SK-N-SH (cell line): ENCODE data around the gene ZNF664. TPM values are rescaled to one million over a fixed set of nuclear protein-coding genes. Genes with fewer than 3 reads are reported as not detected.

Experiments
- CTCF ChIA-PET: fragments of 300-600, 350-600 bp; formaldehyde crosslinking; extraction: SDS; loops from one replicate; lab custom pipeline; 2021; lab: Yijun Ruan, JAX
- POLR2A ChIA-PET: fragments of 350-600 bp; sonication (Branson Sonifier 250); formaldehyde crosslinking; extraction: SDS; loops from one replicate; lab custom pipeline; 2020; ENCODE audit warnings: antibody characterized with exemption, inconsistent platforms; lab: Yijun Ruan, JAX
- DNase-seq: peaks from one replicate; pipeline ENCODE4 v3.0.0; 2012
- H2AFZ ChIP-seq: fragments of 200-600 bp; sonication (generic); 2 replicates; pipeline ENCODE4 v1.8.1; 2016; ENCODE audit warnings: antibody characterized with exemption, mild to moderate bottlenecking, low read depth
- H3F3A ChIP-seq: fragments of 200-600 bp; sonication (generic); replicated peaks from 2 replicates; pipeline ENCODE3; 2016; ENCODE audit warnings: antibody characterized with exemption, mild to moderate bottlenecking; ENCODE audit not compliant: insufficient read depth
- H3K27ac ChIP-seq, 2 experiments: fragments of 200-500 bp in 1 of 2; fragments of 200-600 bp in 1 of 2; sonication (Bioruptor generic) in 1 of 2; sonication (generic), shearing (Covaris generic) in 1 of 2; 2 replicates each; pipeline versions ENCODE4 v1.5.1 to v1.6.1; 2014 to 2016; ENCODE audit warnings: low read depth in 2 of 2, inconsistent platforms in 1 of 2, low read length in 1 of 2, mild to moderate bottlenecking in 1 of 2, mixed read lengths in 1 of 2
- H3K27me3 ChIP-seq: fragments of 200-600 bp; sonication (generic), shearing (Covaris generic); 2 replicates; pipeline ENCODE4 v1.6.1; 2016; ENCODE audit warnings: mixed run types; ENCODE audit not compliant: insufficient read depth
- H3K36me3 ChIP-seq, 2 experiments: fragments of 200-500 bp in 1 of 2; fragments of 200-600 bp in 1 of 2; sonication (Bioruptor generic) in 1 of 2; sonication (generic) in 1 of 2; replicated peaks in 1 of 2; 2 replicates each; pipeline versions ENCODE3 to v1.5.1; 2014 to 2016; ENCODE audit warnings: low read length in 1 of 2, mild to moderate bottlenecking in 1 of 2; ENCODE audit not compliant: insufficient read depth in 2 of 2, control insufficient read depth in 1 of 2
- H3K4me1 ChIP-seq, 2 experiments: fragments of 200-500 bp in 1 of 2; fragments of 200-600 bp in 1 of 2; sonication (Bioruptor generic) in 1 of 2; sonication (generic), shearing (Covaris generic) in 1 of 2; 2 replicates each; pipeline versions ENCODE4 v1.5.1 to v1.6.1; 2014 to 2016; ENCODE audit warnings: low read depth in 1 of 2, low read length in 1 of 2, mixed run types in 1 of 2; ENCODE audit not compliant: insufficient read depth in 2 of 2, control insufficient read depth in 1 of 2
- H3K4me2 ChIP-seq: fragments of 200-600 bp; sonication (generic), shearing (Covaris generic); 2 replicates; pipeline ENCODE4 v1.6.1; 2017; ENCODE audit warnings: mixed run types
- H3K4me3 ChIP-seq, 2 experiments: fragments of 200-500 bp in 1 of 2; fragments of 200-600 bp in 1 of 2; sonication (Bioruptor generic) in 1 of 2; sonication (generic), shearing (Covaris generic) in 1 of 2; 2 replicates each; pipeline versions ENCODE4 v1.5.1 to v1.8.1; 2014 to 2016; ENCODE audit warnings: low read depth in 2 of 2, inconsistent platforms in 1 of 2, low read length in 1 of 2, mild to moderate bottlenecking in 1 of 2, mixed read lengths in 1 of 2, moderate library complexity in 1 of 2
- H3K79me2 ChIP-seq: fragments of 200-600 bp; sonication (generic); 2 replicates; pipeline ENCODE4 v1.8.1; 2017; ENCODE audit warnings: mild to moderate bottlenecking; ENCODE audit not compliant: insufficient read depth
- H3K9ac ChIP-seq: fragments of 200-600 bp; sonication (generic); 2 replicates; pipeline ENCODE4 v1.6.1; 2017; ENCODE audit warnings: mixed run types
- H3K9me2 ChIP-seq: fragments of 200-600 bp; sonication (generic); 2 replicates; pipeline ENCODE4 v1.6.1; 2017; ENCODE audit warnings: mixed run types
- H3K9me3 ChIP-seq: fragments of 200-600 bp; sonication (generic); 2 replicates; pipeline ENCODE4 v1.6.1; 2017; ENCODE audit warnings: mixed run types, mild to moderate bottlenecking, moderate library complexity
- H4K20me1 ChIP-seq: fragments of 200-600 bp; sonication (generic); 2 replicates; pipeline ENCODE4 v1.6.1; 2017; ENCODE audit warnings: mild to moderate bottlenecking, mixed run types; ENCODE audit not compliant: insufficient read depth
- ELF1 ChIP-seq: IDR thresholded peaks from 2 replicates; pipeline ENCODE4 v1.4.0; 2012
- FOSL2 ChIP-seq: IDR thresholded peaks from 2 replicates; pipeline ENCODE4 v1.4.0; 2012; ENCODE audit warnings: low read depth, mild to moderate bottlenecking, moderate library complexity, borderline replicate concordance
- GATA2 ChIP-seq: sonication (generic); formaldehyde crosslinking; IDR thresholded peaks from 2 replicates; pipeline ENCODE4 v1.5.0; 2020; ENCODE audit warnings: mild to moderate bottlenecking, missing genetic modification reagents
- JUND ChIP-seq: IDR thresholded peaks from 2 replicates; pipeline ENCODE4 v1.4.0; 2012
- POLR2AphosphoS5 ChIP-seq: IDR thresholded peaks from 2 replicates; pipeline ENCODE4 v1.6.1; 2012; ENCODE audit warnings: low read depth, low read length
- SMC3 ChIP-seq: IDR thresholded peaks from 2 replicates; pipeline ENCODE4 v1.6.1; 2012; ENCODE audit warnings: low read depth, low read length, improper control_type of control experiment
- TAF1 ChIP-seq: IDR thresholded peaks from 2 replicates; pipeline ENCODE4 v1.6.1; 2012; ENCODE audit warnings: low read depth, mild to moderate bottlenecking, low read length, moderate library complexity, borderline replicate concordance
- TCF12 ChIP-seq: IDR thresholded peaks from 2 replicates; pipeline ENCODE4 v1.4.0; 2012
- YY1 ChIP-seq: IDR thresholded peaks from 2 replicates; pipeline ENCODE4 v1.4.0; 2012; ENCODE audit warnings: low read depth, mild to moderate bottlenecking
- WGBS: methylation state at CpG from one replicate; pipeline ENCODE4 v1.1.6; 2017; ENCODE audit warnings: low lambda C conversion rate; 5-methylcytosine and 5-hydroxymethylcytosine counted together
- polyA plus RNA-seq, 3 experiments: library from polyadenylated mRNA; depleted of rRNA; stranded (reverse); fragments of >200 nt; gene quantifications; 2 replicates each; pipeline ENCODE4 v1.2.3, GENCODE V29; 2012
- TF ChIP-seq, protein P1 (sequence below): IDR thresholded peaks from 2 replicates; pipeline ENCODE4; 2012
- TF ChIP-seq, protein P2 (sequence below): IDR thresholded peaks from 2 replicates; pipeline ENCODE4 v1.4.0; 2012; ENCODE audit warnings: low read depth
- TF ChIP-seq, protein P3 (sequence below): IDR thresholded peaks from 2 replicates; pipeline ENCODE4 v1.6.1; 2012; ENCODE audit warnings: mild to moderate bottlenecking, low read depth, low read length, moderate library complexity
- TF ChIP-seq, protein P4 (sequence below): fragments of 200-600 bp; sonication (generic); IDR thresholded peaks from 2 replicates; pipeline ENCODE4 v1.6.1; 2017; ENCODE audit warnings: antibody characterized with exemption, mild to moderate bottlenecking, moderate library complexity

ZNF664 gene
- polyA plus RNA-seq, 1 of the 3 experiments (the other 2 are of a cell fraction) = 34.9 TPM

DNA sequence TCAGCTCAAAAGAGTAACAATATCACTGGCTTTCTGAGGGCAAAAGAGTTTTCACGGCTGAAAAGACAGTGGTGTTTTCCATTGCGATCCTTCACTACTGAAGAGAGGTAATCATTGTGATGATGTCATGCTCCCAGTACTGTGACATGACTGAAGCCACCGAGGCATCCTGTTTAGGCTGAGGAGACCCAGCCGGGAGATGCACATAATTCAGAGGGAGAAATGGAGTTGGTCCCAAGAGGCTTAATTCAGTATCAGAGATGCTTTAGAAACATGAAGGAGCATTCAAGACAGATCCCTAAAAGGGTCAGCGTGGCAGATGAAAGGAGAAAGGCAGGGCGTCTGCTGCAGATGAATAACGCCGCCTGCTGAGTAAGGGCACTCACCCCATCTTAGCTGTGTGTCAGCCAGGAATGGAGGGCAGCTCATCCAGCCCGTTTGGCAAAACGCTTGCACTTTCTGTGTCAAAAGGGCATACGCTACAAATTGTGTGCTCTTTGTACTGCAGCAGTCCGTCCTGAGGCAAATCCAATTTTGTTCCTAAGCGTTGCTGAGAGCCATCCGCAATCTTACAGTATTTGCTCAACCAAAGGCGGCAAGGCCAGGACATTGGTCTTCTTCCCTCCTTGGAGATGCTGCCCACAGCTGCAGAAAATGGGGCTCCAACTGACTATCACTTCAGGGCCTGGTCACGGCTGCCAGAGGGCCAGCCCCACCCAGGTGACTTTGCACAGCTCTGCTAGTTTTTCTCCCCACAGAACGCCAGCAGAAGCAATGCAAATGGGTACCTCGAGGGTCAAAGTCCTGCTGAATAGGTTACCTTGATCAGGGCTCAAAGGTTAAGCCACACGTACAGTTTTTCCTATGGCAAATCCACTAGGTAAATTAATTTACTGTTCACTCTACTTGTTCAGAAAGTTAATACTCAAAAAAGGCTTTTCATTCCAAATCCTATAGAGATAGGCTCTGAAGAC, 23.9 kb upstream of the ZNF664 start:
- no peaks in the 10 kb centered on the region for H3K27me3 ChIP-seq
- H4K20me1 ChIP-seq = peaks cover 18% of the 10 kb centered on the region; the same call in 1 of the 2 replicates
- peaks cover 0 to 7% of the 10 kb centered on the region in 2 experiments; a peak in 1 of 4 replicates for H3K4me1 ChIP-seq
- H3F3A ChIP-seq = no peaks in the 10 kb centered on the region
- peaks cover 0 to 17% of the 10 kb centered on the region in 2 experiments for H3K36me3 ChIP-seq
- H3K9me3 ChIP-seq = no peaks in the 10 kb centered on the region
- no peak overlapping the region; a peak in 1 of 4 replicates for H3K27ac ChIP-seq
- no peak overlapping the region for H3K4me3 ChIP-seq
- WGBS = 83% methylated on average over 17 of the region's 19 CpGs
- ChIA-PET CTCF (interaction anchor here (1.4 kb wide), 1 partner anchor 83 kb away, joined by 5 read pairs; no protein-coding TSS in a partner anchor), POLR2A (no interaction called here)
- H3K9ac ChIP-seq = no peak overlapping the region
- DNase-seq = no peak
- no peak for TF ChIP-seq YY1
- TF ChIP-seq, protein P1, sequence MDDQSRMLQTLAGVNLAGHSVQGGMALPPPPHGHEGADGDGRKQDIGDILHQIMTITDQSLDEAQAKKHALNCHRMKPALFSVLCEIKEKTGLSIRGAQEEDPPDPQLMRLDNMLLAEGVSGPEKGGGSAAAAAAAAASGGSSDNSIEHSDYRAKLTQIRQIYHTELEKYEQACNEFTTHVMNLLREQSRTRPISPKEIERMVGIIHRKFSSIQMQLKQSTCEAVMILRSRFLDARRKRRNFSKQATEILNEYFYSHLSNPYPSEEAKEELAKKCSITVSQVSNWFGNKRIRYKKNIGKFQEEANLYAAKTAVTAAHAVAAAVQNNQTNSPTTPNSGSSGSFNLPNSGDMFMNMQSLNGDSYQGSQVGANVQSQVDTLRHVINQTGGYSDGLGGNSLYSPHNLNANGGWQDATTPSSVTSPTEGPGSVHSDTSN = no peak
- TF ChIP-seq TCF12 = no peak
- TF ChIP-seq POLR2AphosphoS5 = no peak
- no peak for TF ChIP-seq ELF1
- no peak for TF ChIP-seq FOSL2
- TF ChIP-seq, protein P2, sequence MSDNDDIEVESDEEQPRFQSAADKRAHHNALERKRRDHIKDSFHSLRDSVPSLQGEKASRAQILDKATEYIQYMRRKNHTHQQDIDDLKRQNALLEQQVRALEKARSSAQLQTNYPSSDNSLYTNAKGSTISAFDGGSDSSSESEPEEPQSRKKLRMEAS = no peak
- TF ChIP-seq, protein P3, sequence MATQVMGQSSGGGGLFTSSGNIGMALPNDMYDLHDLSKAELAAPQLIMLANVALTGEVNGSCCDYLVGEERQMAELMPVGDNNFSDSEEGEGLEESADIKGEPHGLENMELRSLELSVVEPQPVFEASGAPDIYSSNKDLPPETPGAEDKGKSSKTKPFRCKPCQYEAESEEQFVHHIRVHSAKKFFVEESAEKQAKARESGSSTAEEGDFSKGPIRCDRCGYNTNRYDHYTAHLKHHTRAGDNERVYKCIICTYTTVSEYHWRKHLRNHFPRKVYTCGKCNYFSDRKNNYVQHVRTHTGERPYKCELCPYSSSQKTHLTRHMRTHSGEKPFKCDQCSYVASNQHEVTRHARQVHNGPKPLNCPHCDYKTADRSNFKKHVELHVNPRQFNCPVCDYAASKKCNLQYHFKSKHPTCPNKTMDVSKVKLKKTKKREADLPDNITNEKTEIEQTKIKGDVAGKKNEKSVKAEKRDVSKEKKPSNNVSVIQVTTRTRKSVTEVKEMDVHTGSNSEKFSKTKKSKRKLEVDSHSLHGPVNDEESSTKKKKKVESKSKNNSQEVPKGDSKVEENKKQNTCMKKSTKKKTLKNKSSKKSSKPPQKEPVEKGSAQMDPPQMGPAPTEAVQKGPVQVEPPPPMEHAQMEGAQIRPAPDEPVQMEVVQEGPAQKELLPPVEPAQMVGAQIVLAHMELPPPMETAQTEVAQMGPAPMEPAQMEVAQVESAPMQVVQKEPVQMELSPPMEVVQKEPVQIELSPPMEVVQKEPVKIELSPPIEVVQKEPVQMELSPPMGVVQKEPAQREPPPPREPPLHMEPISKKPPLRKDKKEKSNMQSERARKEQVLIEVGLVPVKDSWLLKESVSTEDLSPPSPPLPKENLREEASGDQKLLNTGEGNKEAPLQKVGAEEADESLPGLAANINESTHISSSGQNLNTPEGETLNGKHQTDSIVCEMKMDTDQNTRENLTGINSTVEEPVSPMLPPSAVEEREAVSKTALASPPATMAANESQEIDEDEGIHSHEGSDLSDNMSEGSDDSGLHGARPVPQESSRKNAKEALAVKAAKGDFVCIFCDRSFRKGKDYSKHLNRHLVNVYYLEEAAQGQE = no peak
- TF ChIP-seq JUND = no peak
- no peak for TF ChIP-seq GATA2 (CRISPR knock-in tag)
- TF ChIP-seq TAF1 = no peak
- TF ChIP-seq, protein P4, sequence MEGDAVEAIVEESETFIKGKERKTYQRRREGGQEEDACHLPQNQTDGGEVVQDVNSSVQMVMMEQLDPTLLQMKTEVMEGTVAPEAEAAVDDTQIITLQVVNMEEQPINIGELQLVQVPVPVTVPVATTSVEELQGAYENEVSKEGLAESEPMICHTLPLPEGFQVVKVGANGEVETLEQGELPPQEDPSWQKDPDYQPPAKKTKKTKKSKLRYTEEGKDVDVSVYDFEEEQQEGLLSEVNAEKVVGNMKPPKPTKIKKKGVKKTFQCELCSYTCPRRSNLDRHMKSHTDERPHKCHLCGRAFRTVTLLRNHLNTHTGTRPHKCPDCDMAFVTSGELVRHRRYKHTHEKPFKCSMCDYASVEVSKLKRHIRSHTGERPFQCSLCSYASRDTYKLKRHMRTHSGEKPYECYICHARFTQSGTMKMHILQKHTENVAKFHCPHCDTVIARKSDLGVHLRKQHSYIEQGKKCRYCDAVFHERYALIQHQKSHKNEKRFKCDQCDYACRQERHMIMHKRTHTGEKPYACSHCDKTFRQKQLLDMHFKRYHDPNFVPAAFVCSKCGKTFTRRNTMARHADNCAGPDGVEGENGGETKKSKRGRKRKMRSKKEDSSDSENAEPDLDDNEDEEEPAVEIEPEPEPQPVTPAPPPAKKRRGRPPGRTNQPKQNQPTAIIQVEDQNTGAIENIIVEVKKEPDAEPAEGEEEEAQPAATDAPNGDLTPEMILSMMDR = no peak
- no peak for TF ChIP-seq SMC3
- H2AFZ ChIP-seq = no peak overlapping the region
- no peaks in the 10 kb centered on the region for H3K9me2 ChIP-seq
- H3K79me2 ChIP-seq = peaks cover 11% of the 10 kb centered on the region; the same call in 1 of the 2 replicates
- no peak overlapping the region for H3K4me2 ChIP-seq
